AG09319 (cell line): ENCODE measurements around the gene PSME2.

ENCODE experiments used
- DNase-seq: peaks from one replicate; pipeline ENCODE4 v3.0.0-alpha.2; 2010; ENCODE audit warnings: low read depth; ENCODE audit errors: extremely low read depth
- TF ChIP-seq, protein P1 (sequence below): IDR thresholded peaks from 2 replicates; pipeline ENCODE4 v1.5.1; 2011; ENCODE audit warnings: low read depth, mild to moderate bottlenecking, inconsistent platforms, low read length, moderate library complexity

PSME2 gene

DNA sequence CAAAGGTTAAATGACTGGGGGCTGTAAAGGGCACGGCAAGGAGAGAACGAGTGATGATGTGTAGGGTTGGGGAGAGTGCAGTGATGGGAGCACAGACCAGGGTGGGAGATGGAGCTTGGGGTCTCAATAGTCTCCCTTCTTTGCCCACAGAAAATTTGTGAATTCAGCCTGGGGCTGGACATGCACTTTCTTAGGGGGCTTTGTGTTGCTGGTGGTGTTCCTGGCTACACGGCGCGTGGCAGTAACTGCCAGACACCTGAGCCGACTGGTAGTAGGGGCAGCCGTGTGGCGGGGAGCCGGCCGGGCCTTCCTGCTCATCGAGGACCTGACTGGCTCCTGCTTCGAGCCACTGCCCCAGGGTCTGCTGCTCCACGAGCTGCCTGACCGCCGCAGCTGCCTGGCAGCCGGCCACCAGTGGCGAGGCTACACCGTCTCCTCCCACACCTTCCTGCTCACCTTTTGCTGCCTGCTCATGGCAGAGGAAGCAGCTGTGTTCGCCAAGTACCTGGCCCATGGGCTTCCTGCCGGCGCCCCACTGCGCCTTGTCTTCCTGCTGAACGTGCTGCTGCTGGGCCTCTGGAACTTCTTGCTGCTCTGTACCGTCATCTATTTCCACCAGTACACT is 14.2 kb downstream of the PSME2 start:
- TF ChIP-seq, protein P1, sequence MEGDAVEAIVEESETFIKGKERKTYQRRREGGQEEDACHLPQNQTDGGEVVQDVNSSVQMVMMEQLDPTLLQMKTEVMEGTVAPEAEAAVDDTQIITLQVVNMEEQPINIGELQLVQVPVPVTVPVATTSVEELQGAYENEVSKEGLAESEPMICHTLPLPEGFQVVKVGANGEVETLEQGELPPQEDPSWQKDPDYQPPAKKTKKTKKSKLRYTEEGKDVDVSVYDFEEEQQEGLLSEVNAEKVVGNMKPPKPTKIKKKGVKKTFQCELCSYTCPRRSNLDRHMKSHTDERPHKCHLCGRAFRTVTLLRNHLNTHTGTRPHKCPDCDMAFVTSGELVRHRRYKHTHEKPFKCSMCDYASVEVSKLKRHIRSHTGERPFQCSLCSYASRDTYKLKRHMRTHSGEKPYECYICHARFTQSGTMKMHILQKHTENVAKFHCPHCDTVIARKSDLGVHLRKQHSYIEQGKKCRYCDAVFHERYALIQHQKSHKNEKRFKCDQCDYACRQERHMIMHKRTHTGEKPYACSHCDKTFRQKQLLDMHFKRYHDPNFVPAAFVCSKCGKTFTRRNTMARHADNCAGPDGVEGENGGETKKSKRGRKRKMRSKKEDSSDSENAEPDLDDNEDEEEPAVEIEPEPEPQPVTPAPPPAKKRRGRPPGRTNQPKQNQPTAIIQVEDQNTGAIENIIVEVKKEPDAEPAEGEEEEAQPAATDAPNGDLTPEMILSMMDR = no peak
- no peak for DNase-seq

DNA sequence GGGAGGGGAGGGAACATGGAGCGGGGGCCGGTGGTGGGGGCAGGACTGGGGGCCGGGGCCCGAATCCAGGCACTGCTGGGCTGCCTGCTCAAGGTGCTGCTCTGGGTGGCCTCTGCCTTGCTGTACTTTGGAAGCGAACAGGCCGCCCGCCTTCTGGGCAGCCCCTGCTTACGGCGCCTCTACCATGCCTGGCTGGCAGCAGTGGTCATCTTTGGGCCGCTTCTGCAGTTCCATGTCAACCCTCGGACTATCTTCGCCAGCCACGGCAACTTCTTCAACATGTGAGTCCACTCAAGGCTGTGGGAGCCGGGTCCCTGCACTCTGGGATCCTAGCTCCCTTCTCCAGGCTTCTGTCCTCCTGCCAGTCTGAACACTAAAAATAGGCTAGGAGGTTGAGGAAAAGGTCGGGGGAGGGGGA is 14.9 kb downstream of the PSME2 start:
- no peak for DNase-seq
- TF ChIP-seq, protein P1 = no peak

DNA sequence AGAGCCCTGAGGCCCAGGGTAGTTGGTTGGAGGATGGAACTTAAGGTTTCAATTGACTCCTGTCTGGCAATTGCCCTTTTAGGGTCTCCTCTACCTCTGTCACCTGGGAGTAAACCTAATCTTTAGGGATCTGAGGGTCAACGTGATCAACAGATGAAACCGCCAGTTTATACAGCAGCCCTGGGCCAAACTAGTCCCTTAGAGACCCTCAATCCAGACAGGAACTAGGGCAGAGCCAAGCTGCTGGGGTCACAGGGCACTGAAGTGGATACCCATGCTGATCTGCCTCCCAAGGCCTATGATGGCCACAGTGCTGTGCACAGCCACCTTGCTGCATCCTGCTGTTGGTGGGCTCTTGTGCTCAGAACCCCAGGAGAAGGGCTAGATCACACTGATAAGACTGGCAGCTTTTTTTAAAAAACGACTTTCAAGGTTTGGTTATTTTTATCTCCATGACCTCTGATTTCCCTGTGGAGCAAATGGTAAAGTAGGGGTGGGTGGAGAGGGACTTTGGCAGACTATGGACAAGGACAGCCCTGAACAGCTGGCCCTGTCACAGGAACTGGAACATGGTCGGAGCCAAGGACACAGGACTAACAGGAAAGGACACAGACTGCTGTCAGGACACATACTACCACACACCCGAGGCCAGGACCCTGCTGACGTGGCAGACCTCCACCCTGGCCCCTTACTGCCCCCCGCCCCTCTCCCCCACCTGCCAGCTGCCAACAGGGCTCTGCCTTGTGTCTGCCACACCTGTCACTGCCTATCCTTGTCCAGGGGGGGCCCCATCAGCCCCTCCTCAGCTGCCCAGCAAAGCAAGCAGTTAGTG is 15.5 kb downstream of the PSME2 start:
- TF ChIP-seq, protein P1 = no peak
- no peak for DNase-seq

DNA sequence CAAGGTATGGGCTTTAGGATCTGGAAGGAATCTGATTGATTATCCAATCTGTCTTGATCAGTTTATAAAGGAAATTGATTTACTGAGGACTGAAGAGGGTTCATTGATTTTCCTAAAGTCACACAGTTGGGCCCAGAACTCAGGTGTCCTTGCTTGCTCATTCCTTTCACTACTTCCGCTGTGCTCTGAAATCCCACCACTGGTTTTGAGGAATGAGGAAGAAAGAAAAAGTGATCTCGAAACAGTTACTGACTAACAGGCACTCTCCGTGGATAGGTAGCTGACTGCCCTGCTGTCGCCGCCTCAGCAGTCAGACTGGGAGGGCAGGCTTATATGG is 16.1 kb downstream of the PSME2 start, which contains the start of gene FITM1:
TSS of gene FITM1 (plus strand) at position 280 of the 337 bp plus-strand sequence. CDS start 905 bp downstream, outside the sequence.
- DNase-seq = no peak
- TF ChIP-seq, protein P1 = no peak

DNA sequence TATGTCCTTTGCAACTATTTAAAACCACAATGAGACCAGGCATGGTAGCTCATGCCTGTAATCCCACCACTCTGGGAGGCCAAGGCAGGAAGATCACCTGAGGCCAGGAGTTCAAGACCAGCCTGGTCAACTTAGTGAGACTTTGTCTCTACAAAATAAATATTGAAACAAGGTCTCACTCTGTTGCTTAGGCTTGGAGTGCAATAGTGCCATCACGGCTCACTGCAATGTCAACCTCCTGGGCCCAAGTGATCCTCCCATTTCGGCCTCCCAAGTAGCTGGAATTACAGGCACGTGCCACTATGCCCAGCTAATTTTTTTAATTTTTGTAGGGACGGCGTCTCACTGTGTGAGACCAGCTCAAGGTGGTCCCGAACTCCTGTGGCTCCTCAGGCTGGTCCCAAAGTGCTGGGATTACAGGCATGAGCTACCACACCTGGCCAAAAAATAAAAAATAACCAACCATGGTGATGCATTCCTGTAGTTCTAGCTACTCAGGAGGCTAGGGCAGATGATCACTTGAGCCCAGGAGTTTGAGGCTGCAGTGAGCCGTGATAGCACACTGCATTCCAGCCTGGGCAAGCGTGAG is 16.9 kb downstream of the PSME2 start:
- TF ChIP-seq, protein P1 = no peak

DNA sequence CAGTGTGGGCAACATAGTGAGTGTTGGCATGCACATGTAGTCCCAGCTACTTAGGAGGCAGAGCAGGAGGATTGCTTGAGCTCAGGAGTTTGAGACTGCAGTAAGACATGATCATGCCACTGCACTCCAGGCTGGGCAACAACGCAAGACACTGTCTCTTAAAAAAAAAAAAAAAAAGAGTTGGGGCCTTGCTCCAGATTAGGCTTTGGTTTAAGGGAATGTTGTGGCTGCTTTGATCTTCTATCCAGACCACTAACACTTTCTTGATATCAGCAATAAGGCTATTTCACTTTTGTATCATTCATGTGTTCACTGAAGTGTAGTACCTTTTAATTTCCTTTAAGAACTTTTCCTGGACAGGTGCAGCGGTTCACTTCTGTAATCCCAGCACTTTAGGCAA is 18.7 kb downstream of the PSME2 start:
- TF ChIP-seq, protein P1 = no peak
- no peak for DNase-seq

More for the DNA sequence above, 16.9 kb downstream of the PSME2 start:
- DNase-seq = no peak

DNA sequence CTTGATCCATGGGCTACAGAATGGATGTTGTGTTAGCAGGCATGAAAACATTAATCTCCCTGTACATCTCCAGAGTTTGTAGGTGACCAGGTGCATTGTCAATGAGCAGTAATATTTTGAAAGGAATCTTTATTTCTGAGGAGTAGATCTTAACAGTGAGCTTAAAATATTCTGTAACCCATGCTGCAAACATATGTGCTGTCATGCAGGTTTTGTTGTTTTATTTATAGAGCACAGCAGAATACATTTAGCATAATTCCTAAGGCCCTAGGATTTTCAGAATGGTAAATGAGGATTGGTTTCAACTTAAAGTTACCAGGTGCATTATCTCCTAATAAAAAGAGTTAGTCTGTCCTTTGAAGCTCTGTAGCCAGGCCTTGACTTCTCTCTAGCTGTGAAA is 19.5 kb downstream of the PSME2 start:
- DNase-seq = no peak
- TF ChIP-seq, protein P1 = no peak
